Measurements from ENCODE around the gene C16orf54. TPM values are rescaled to one million over a fixed set of nuclear protein-coding genes. Genes with fewer than 3 reads are reported as not detected.

C16orf54 gene
- total RNA-seq, 2 experiments from 2014 or later: 250 to 261 TPM

DNA sequence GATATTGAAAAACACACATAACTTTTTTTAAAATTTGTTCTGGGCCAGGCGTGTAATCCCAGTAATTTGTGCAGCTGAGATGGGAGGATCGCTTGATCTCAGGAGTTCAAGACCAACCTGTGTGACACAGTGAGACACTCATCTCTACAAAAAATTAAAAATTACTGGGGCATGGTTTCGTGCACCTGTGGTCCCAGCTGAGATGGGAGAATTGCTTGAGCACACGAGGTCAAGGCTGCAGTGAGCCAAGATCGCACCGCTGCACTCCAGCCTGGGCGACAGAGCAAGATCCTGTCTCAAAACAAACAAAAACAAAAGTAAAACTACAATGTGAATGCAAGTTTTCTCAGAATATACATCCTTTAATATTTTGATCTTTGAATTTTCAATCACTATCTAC, 15.1 kb downstream of the C16orf54 start:
- Histone ChIP-seq H3K4me1 (ENCODE audit: insufficient read depth, low read length) (peaks cover 35% of the 10 kb centered on the region), H3K36me3 (ENCODE audit: insufficient read depth, low read length) (no peaks in the 10 kb centered on the region), H3K27ac (ENCODE audit: low read depth in 1 of 2, low read length in 2 of 2) (no peak overlapping the region), H3K9me3 (ENCODE audit: control insufficient read depth in 1 of 2, insufficient read depth in 1 of 2, low read length in 2 of 2) (peaks cover 0 to 5% of the 10 kb centered on the region in 2 experiments), H3K27me3 (ENCODE audit: control insufficient read depth in 1 of 2, insufficient read depth in 2 of 2, low read length in 2 of 2) (no peaks in the 10 kb centered on the region), H3K4me3 (ENCODE audit: low read length) (no peak overlapping the region)
- CTCF ChIA-PET: interaction anchor here (1.3 to 3.0 kb wide), 3 partner anchors 30 to 60 kb away, joined by 3 to 16 read pairs (median 5); partner anchors contain the start of gene KIF22
- POLR2A ChIA-PET: interaction anchor here (1.5 to 2.5 kb wide), 5 partner anchors 11 to 77 kb away, joined by 4 to 11 read pairs (median 7); partner anchors contain the start of genes C16orf54 and KIF22
- TF ChIP-seq, protein P1, sequence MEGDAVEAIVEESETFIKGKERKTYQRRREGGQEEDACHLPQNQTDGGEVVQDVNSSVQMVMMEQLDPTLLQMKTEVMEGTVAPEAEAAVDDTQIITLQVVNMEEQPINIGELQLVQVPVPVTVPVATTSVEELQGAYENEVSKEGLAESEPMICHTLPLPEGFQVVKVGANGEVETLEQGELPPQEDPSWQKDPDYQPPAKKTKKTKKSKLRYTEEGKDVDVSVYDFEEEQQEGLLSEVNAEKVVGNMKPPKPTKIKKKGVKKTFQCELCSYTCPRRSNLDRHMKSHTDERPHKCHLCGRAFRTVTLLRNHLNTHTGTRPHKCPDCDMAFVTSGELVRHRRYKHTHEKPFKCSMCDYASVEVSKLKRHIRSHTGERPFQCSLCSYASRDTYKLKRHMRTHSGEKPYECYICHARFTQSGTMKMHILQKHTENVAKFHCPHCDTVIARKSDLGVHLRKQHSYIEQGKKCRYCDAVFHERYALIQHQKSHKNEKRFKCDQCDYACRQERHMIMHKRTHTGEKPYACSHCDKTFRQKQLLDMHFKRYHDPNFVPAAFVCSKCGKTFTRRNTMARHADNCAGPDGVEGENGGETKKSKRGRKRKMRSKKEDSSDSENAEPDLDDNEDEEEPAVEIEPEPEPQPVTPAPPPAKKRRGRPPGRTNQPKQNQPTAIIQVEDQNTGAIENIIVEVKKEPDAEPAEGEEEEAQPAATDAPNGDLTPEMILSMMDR (IDR thresholded peaks at IDR 0.05): no peak
- Mint-ChIP-seq H3K4me1 (ENCODE audit: low read depth) (peaks cover 29% of the 10 kb centered on the region), H3K9me3 (peaks cover 2% of the 10 kb centered on the region), H3K4me3 (no peak overlapping the region), H3K27me3 (no peaks in the 10 kb centered on the region), H3K36me3 (ENCODE audit: low read depth) (no peaks in the 10 kb centered on the region), H3K27ac (no peak overlapping the region)
- ATAC-seq (ENCODE audit: poor library complexity): no peak
- no peak for DNase-seq
- intact Hi-C loops (cut with DNase I, micrococcal nuclease): no loop called here

DNA sequence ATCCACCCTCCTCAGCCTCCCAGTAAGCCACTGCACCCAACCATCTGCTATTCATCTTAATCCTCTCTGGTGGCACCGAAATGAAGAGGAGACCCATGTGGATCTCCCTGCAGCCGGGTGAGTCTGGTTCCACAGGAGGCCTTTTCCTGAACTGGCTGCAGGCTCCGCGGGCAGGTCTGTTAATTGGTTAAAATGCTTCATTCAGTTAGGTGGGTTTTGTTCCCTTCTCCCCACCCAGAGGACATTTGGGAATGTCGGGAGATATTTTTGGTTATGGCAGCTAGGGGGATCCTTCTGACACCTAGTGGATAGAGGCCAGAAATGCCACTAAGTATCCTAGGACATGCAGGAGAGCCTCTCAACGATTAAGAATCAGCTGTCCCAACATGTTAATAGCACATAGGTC, 16.7 kb downstream of the C16orf54 start:
- ATAC-seq (ENCODE audit: poor library complexity) (no peak), DNase-seq (peak in 2 of 14 experiments; percentile 31 to 36)
- Mint-ChIP-seq H3K4me3 (no peak overlapping the region), H3K36me3 (ENCODE audit: low read depth) (no peaks in the 10 kb centered on the region), H3K4me1 (ENCODE audit: low read depth) (peaks cover 28% of the 10 kb centered on the region), H3K27ac (no peak overlapping the region), H3K9me3 (peaks cover 2% of the 10 kb centered on the region), H3K27me3 (no peaks in the 10 kb centered on the region)
- ChIA-PET POLR2A (interaction anchor here (0.8 to 2.5 kb wide), 6 partner anchors 10 to 148 kb away, joined by 3 to 11 read pairs (median 8); partner anchors contain the start of genes C16orf54 and KIF22), CTCF (interaction anchor here (0.7 to 3.0 kb wide), 7 partner anchors 25 to 61 kb away, joined by 3 to 16 read pairs (median 5); partner anchors contain the start of gene KIF22)
- TF ChIP-seq, protein P1 (IDR thresholded peaks at IDR 0.05): peak; percentile 58
- Histone ChIP-seq H3K27me3 (ENCODE audit: control insufficient read depth in 1 of 2, insufficient read depth in 2 of 2, low read length in 2 of 2) (no peaks in the 10 kb centered on the region), H3K9me3 (ENCODE audit: control insufficient read depth in 1 of 2, insufficient read depth in 1 of 2, low read length in 2 of 2) (peaks cover 0 to 5% of the 10 kb centered on the region in 2 experiments), H3K36me3 (ENCODE audit: insufficient read depth, low read length) (no peaks in the 10 kb centered on the region), H3K27ac (ENCODE audit: low read depth in 1 of 2, low read length in 2 of 2) (no peak overlapping the region), H3K4me3 (ENCODE audit: low read length) (no peak overlapping the region), H3K4me1 (ENCODE audit: insufficient read depth, low read length) (peaks cover 28% of the 10 kb centered on the region)
- intact Hi-C loops (cut with DNase I, micrococcal nuclease): no loop called here

DNA sequence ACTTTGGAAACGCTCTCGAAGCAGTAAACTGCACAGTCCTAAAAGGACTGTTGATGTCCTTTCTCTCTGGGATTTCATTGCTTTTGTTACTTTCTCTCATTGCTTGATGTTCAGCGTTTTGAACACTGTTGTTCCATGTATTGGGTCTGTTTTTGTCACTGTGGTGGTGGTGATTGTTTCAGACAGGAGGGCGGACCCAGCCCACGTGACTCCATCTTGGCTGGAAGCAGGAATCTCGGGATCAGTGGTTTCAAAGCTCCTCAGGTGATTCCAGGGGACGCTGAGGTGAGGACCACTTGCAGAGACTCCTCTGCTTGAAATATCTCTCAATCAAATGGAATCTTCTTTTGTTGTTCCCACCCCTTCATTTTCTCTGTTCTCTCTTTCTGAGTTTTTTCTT, 18.3 kb downstream of the C16orf54 start:
- H3K4me1 ChIP-seq (ENCODE audit: insufficient read depth, low read length): peaks cover 26% of the 10 kb centered on the region
- no peaks in the 10 kb centered on the region for H3K36me3 ChIP-seq (ENCODE audit: insufficient read depth, low read length)
- intact Hi-C loops (cut with DNase I, micrococcal nuclease): no loop called here
- no peaks in the 10 kb centered on the region for H3K27me3 Mint-ChIP-seq
- no peak overlapping the region for H3K4me3 Mint-ChIP-seq
- no peak overlapping the region for H3K27ac Mint-ChIP-seq
- CTCF ChIA-PET: interaction anchor here (0.9 to 3.0 kb wide), 4 partner anchors 11 to 80 kb away, joined by 3 to 16 read pairs (median 3); partner anchors contain the start of gene KIF22
- H3K27me3 ChIP-seq (ENCODE audit: control insufficient read depth in 1 of 2, insufficient read depth in 2 of 2, low read length in 2 of 2): no peaks in the 10 kb centered on the region
- H3K9me3 ChIP-seq (ENCODE audit: control insufficient read depth in 1 of 2, insufficient read depth in 1 of 2, low read length in 2 of 2): peaks cover 0 to 1% of the 10 kb centered on the region in 2 experiments
- H3K9me3 Mint-ChIP-seq: peaks cover 2% of the 10 kb centered on the region
- ATAC-seq (ENCODE audit: poor library complexity) (no peak), DNase-seq (no peak)
- no peaks in the 10 kb centered on the region for H3K36me3 Mint-ChIP-seq (ENCODE audit: low read depth)
- POLR2A ChIA-PET: no interaction called here
- H3K4me1 Mint-ChIP-seq (ENCODE audit: low read depth): peaks cover 24% of the 10 kb centered on the region
- no peak overlapping the region for H3K4me3 ChIP-seq (ENCODE audit: low read length)
- TF ChIP-seq, protein P1 (IDR thresholded peaks at IDR 0.05): no peak
- no peak overlapping the region for H3K27ac ChIP-seq (ENCODE audit: low read depth in 1 of 2, low read length in 2 of 2)

Data from CD4-positive, alpha-beta T cell (primary cell).